Parietal lobe (tissue), 1 donor: Measurements from ENCODE around the gene CABCOCO1. TPM values are rescaled to one million over a fixed set of nuclear protein-coding genes. Genes with fewer than 3 reads are reported as not detected.

Source experiments
- total RNA-seq: library from RNA; depleted of rRNA; stranded (reverse); fragments of >200 nt; gene quantifications from one replicate; pipeline ENCODE4 v1.2.3, GENCODE V29; 2014

The CABCOCO1 gene
- 1.6 TPM for total RNA-seq

GRCh38 chr10:61662794-61663259 lies at the start of gene CABCOCO1:
TSS of gene CABCOCO1 (plus strand) at chr10:61662929. CDS start at chr10:61662973, 44 bp downstream.

Other genes with a start within 250 kb of the CABCOCO1 start
- gene TMEM26, start 209.5 kb upstream of the CABCOCO1 start, total RNA-seq, result 0.31 TPM
- 26.9 TPM for gene ARID5B, start 238.8 kb downstream of the CABCOCO1 start, total RNA-seq